Measurements from ENCODE around the gene GJC1.

GJC1 gene

DNA sequence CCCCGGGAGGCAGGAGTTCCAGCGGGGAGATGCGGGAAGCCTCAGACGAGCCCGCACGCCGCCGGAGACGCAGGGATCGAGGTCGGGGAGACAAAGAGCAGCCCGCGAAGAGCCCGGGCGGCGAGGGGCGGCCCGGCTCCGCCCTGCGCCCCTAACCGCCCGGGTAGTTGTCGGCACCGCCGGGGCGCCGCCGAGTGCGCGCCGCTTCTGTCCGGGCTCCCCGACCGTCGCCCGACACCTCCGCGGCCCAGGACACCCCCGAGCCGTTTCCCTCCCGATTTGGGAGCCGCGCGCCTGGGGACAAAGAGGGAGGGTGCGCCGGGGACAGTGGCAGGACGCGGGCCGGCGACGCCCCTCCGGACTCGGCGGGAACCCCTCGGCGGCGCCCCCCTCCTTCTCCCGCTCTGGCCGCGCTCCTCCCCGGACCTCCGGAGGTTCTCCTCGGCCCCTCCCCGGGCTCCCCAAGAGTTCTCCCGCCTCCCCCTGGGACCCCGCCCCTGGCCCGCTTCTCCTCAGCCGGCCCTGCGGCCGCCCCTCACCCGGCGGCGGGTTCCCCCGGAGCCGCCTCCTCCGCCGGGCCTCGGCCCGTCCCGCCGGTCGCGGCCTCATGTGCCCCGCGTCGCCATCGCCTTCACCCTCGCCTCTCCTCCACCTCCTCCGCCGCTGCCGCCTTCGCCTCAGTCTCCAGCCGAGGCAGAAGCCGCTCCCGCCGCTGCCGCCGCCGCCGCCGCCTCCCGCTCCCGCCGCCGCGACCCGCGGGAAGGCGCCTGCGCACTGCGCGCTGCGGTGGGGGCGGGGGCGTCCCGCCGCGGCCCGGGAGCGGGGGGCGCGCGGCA is at the start of gene GJC1:
Gene GJC1 (minus strand): TSS at position 765 of the 836 bp plus-strand sequence. CDS start 24,470 bp downstream, outside the sequence.
- peak; percentile 47 for DNase-seq (ENCODE audit: low spot score)

DNA sequence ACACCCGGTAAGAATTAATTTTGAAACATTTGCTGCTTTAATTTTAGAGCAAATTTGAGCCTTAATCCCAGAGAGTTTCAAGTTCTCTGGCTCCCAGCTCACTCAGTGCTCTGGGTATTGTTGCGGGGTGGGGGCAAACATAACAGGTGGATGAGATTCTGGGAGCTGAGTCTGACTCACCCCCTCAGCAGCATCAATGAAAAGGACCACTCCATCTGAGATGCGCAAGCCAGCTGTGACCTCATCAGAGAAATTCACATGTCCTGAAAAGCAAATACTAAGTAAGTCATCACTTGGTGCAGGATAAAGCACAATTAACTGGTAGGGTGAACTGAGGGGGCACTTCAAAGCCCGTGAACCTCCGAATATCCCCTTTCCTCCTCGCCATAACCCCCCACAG is 49.3 kb upstream of the GJC1 start:
- no peak for DNase-seq (ENCODE audit: low spot score)

DNA sequence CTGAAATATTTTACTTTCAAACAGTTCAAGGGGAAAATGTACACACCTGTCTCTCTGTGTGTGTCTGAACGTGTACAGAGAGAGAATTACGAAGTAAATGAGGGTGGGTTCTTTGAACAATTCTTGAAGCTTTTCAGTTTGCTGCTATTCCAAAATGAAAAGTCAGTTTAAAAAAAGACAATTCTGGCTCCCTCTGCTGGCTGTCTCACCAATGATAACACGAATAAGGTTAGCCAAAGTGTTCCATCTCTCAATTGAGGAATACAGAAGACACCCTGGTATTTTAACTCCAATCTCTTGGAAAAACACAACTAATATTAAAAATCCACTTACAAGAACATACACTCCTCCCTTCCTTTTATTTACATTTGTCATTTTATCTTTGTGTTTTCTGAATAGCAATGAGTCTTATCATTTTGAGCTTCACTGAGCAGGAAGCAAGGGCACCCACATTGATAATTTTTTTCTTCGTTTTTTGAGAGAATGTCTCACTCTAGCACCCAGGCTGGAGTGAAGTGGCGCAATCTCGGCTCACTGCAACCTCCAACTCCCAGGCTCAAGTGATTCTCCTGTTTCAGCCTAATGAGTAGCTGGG is 48.6 kb upstream of the GJC1 start:
- peak; percentile 67 for DNase-seq (ENCODE audit: low spot score)

DNA sequence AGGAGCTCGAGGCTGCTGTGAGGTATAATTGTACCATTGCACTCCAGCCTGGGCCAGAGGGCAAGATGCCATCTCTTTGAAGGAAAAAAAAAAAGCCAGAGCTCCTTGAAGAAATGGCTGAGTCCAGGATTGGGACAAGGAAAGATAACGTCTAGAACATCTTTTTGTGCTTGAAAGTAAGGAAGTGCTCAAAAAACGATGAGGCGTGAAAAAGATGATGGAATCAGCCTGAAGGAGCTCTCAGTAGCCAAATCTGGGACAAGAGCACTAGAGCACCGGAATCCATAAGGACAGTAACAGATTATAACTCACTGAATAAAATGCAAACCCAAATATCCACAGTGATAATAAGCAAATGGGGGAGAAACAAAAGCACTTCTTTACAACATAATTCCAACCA is 47.0 kb upstream of the GJC1 start:
- DNase-seq (ENCODE audit: low spot score): no peak

DNA sequence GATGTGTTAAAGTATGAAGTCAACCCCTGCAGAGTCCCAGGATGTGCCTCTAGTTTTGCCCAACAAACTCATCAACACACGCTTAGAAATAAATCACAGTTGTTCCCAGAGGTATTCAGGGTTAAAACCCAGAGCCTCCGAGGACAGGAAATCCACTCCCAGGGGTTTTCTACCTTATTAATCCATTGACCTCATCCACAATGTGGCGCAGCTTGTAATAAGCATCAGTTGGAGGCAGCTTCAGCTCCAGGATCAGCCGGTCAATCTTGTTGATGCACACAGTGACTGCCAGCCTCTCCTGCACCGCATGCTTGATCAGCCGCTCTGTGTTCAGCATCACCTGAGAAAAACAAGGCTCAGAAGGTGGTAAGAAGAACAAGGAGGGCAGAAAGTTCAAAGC is 45.7 kb upstream of the GJC1 start:
- no peak for DNase-seq (ENCODE audit: low spot score)

DNA sequence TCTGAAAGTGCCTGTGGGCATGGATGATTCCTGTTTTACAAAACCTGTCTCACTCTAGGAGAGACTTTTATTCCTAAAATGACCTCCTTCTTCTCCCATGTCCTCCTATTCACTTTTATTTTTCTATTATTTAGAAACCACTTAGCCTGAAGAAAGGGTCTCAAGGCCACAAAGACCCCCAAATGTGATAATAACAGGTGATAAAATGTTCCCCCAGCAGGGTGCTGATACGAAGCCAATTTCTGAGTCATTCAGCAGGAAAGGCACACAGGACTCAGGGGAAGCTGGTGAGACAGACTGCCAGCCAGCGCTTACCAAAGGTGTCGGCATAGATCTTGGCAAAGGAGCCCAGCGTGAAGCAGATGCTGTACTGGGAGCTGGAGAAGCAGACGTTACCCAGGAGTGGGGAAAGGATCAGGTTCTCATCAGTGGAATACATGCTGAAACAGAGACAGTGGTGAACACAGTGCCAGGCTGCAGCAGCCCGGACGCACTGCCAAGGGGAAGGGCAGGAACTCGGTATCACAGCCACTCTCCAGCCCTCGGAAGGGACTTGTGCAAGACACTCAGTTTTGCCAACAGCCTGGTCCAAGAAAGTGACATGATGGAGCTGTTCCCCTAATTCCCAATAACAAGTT is 42.2 kb upstream of the GJC1 start:
- DNase-seq (ENCODE audit: low spot score): no peak

DNA sequence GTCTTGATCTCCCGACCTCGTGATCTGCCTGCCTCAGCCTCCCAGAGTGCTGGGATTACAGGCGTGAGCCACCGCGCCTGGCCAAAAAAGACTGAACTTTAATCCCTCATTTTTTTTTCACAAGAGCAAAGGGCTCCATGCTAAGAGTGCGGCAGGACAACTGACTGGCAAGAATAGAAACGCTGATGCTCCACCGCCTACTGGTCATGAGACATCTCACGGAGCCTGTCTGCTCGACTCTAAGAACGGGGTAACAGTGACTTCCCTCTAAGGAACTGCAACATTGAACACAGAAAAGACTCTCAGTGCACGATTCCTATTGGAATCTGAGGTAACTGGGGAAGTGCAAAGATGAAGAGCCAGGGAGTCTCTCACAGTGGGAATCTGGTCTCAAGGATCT is 41.5 kb upstream of the GJC1 start:
- no peak for DNase-seq (ENCODE audit: low spot score)

DNA sequence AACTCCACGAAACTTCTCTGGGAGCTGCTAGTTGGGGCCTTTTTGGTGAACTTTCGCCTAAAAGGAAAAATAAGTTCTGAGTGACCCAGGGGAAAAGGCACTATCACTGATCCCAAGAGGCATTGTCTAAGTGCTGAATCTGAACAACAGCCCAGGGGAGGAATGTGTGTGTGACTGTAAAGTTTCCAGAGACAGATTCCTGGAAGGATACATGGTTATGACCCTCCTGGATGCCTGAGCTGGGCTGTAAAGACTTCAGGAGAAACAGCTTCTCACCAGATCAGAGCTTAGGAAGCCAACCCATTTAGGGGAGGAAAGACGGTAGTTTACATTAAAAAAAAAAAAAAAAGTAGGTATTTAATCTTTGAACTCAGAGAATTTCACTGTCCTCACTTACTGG is 37.8 kb upstream of the GJC1 start:
- no peak for DNase-seq (ENCODE audit: low spot score)

DNA sequence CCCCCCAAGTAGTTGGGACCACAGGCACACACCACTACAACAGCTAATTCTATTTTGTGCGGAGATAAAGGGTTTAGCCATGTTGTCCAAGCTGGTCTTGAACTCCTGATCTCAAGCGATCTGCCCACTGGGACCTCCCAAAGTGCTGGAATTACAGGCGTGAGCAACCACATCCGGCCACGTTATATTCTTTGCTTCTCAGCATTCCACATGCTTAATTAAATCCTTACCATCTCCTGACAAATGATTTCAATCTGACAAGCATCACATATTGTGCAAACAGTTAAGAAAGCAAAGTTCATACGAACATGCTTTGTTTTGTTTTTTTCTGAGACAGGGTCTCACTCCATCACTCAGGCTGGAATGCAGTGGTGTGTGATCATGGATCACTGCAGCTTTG is 35.8 kb upstream of the GJC1 start:
- no peak for DNase-seq (ENCODE audit: low spot score)

DNA sequence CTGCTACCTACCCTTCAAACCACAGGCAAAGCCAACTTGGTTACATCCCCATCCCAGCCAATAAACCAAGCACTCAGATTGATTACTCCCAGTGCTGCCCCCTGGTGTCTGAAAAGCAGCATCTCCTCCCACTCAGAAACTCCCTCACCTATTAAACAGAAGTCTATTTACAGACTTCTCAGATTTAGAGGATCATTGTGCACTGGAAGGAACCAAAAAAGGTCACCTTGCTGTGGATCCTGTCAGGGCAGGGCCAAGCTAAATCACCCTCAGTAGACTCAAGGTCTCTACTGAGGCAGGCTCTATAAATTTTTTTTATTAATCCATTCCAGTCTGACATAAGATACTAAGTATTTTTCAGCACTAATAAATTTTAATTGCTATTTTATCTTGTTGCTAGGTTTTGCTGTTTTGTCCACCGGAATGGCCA is 35.2 kb upstream of the GJC1 start:
- DNase-seq (ENCODE audit: low spot score): peak; percentile 87

DNA sequence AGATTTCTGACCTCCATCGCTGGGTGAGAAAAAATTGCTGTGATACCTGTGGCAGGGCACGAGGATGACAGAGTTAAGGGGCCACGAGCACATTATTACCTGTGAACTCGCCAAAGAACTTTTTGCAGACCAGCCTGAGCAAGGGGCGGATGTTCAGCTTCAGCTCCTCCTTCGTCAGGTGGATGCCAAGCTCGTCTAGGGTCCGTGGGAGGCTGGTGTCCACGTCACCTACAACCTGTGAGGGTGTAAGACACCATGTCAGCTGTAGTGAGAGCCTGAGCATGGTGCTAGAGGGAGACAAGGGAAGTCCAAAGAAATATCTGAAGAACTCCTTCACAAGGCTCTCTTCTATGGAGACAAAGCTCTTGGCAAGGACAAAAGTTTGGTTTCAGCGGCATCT is 34.7 kb upstream of the GJC1 start:
- DNase-seq (ENCODE audit: low spot score): no peak

DNA sequence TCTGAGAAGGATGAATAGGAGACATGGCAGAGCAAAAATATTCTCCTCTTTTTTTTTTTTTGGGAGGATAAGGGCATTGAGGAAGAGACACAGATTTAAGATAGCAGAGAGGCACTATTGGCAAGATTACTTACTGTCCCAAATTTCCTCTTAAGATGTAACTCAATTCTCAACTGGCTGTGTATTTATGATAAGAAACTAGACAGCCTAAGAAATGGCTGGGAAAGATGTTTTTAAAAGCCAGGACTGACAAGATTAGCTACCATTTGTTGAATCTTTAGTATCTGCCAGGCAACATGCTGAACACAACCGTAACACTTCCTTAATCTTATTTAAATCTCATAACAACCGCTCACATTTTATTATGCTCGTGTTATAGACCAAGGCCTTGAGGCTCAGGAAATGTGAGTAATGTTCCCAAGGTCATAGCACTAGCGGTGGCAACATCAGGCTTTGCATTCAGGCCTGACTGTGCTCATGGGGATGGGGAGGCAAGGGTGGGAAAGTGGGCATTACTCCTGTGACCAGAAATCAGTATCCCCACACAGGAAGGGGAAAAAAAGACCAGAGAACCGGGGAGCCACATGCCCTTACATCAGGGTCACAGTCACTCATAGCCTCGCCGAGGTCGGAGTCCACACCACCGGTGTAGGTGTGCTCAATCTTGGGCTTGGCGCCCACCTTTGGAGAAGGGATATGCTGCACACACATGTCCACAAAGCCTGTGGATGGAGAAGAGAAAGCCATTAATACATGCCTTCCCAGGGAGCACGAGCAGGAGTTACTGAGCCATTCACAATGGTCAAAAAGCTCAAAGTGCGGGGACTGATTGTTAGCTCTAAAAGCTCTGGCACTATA is 33.2 kb upstream of the GJC1 start:
- DNase-seq (ENCODE audit: low spot score): no peak

DNA sequence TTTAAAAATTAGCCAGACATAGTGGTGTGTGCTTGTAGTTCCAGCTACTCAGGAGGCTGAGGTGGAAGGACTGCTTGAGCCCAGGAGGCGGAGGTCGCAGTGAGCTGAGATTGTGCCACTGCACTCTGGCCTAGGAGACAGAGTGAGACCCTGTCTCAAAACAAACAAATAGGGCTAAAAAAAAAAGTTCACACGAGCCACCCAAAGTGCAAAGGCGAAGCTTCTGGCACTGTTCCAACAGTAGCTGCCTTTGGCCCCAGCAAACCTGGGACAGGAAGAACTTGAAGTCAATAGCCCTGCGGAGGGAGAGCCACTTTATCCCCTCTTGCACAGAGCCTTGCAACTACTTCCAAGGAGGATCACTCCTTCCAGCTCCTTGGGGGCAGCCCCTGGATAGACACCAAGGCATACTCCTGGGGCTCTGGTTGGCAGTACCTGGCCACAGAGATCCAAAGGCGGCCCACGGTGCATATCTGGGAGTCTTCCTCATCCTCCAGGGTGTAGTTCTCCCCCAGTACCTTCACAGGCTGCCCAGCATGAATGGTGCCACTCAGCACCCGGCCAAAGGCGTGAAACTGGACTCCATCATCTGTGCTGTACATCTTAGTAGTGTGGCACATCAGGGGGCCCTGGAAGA is 32.3 kb upstream of the GJC1 start:
- DNase-seq (ENCODE audit: low spot score): no peak

DNA sequence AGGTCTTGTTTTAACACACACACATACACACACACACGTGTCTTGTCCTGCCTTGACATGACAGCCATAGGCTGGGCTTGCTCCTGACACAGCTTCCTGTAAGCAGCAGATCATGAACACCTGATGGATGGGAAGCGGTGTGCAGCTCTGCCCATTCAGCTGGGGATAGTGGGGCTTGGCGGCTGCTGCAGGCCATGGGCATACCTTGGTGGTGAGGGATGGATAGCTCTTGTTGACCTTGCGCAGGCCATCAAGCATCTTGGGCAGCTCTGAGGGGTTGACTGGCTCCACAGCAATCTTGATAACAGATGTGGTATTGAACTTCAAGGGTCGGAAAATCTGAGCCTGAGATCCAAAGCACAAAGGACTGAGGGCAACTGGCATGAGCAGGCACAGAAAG is 29.6 kb upstream of the GJC1 start:
- no peak for DNase-seq (ENCODE audit: low spot score)

DNA sequence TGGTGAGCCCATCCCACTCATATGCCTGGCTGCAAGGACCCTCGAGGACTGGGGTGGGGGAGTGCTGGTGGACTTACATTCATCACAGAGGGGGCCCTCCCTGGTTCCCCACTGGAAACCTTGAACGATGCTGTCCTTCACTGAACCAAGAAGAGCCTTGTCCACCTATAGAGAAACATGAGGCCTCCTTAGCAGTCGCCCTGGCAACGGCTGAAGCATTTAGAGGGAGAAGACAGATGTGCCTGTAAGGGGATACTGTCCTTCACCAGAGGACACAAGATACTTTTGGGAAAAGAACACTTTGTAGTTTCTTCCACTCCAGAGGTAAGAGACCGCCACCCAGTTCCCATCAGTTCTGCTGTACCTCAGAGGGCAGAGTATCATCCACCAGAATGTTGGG is 24.1 kb upstream of the GJC1 start:
- no peak for DNase-seq (ENCODE audit: low spot score)

DNA sequence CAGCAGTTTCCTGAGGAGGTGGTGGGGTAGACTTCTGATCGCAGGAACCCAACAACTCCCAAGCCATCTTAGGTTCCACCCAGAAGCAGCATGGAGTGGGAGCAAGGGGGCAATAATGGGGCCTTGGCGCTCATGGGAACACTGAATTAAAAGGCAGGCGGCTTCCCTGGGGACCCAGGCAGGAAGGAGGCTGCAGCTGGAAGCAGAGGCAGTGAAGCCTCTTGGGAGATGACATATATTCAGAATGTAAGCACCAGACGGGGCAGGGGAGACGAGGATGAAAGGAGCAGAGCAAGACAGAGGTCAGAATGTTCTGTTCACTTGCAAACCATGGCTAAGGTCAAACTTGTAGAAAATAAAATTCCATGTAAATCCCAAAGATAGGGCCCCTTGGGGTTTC is 20.5 kb upstream of the GJC1 start:
- no peak for DNase-seq (ENCODE audit: low spot score)

DNA sequence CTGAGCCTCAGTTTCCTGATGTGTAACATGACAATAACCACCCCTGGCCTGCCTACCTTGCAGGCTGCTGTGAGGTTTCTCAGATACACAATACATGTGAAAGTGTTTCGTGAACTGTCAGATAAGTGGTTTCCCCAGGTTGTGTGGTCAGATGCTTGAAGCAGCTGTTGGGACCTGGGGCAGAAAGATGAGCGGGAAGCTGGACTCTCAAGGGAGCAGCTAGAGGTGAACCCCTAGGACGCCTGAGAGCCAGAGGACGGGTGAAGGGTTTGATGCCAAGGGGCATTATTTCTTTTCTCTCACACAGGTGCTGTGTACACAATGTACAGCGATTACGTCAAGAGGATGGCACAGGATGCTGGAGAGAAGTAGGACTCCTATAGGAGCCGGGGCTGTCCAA is 19.9 kb upstream of the GJC1 start:
- peak; percentile 30 for DNase-seq (ENCODE audit: low spot score)

DNA sequence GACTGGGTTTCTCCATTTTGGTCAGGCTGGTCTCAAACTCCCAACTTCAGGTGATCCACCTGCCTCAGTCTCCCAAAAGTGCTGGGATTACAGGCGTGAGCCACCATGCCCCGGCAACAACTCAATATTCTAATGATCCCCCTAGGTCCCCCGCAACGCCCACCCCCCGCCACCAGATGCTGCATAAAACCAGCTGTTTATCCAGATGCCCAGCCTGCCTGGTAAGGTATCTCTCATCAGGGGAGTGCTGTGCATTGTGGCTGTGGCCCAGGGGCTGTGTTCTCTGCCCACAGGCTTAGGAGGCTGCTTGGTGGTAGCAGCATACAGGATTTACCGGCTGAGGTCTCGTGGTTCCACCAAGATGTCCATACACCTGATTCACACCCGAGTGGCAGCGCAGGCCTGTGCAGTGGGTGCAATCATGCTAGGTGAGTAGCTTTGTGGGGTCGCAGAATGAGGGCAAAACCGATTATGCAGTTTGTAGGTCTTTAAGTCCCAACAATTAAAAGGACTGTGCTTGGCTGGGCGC is 18.9 kb upstream of the GJC1 start:
- DNase-seq (ENCODE audit: low spot score): no peak

DNA sequence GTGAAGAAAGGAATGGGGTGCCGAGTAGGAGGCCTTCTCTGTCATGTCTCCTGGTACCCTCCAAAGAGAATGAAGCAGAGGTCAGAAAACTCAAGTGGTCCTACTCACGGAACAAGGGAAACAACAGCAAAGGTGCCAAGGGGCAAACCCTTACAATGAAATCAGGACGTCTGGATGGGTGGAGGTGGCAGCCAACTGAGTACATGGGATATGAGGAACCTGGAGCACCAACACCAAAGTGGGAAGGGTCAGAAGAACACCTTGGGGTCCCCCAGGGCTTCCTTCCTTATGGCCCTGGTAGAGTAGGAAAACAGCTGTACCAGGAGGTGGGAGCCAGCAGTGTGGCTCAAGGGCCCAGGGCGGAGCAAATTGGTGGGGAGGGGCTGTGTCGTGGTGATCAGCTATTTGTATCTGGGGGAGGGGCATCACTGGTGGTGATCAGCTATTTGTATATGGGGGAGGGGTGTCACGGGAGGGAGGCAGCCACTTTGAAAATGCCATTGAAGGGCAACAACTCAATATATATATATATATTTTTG is 18.2 kb upstream of the GJC1 start:
- no peak for DNase-seq (ENCODE audit: low spot score)

DNA sequence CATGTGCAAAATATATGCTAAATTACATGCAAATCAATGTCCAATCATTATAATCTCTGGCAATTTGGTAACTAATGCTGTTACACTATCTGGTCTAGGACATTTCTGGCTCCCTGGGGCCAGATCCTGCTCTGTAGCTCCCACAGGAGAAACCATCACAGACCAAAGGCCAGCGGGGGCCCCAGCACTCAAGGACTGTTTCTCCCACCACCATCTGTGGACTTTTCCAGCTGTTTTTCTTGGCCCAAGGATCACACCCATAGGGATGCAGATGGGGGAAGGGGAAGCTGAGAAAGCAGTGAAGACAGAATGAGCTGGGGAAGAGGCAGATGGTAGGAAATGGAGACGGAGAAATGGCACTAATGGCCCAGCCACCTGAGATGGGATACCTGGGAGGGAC is 17.5 kb upstream of the GJC1 start, which contains the start of gene HIGD1B:
Gene HIGD1B (plus strand): TSS at position 298 of the 400 bp plus-strand sequence. CDS start 270 bp downstream, outside the sequence.
- no peak for DNase-seq (ENCODE audit: low spot score)

DNA sequence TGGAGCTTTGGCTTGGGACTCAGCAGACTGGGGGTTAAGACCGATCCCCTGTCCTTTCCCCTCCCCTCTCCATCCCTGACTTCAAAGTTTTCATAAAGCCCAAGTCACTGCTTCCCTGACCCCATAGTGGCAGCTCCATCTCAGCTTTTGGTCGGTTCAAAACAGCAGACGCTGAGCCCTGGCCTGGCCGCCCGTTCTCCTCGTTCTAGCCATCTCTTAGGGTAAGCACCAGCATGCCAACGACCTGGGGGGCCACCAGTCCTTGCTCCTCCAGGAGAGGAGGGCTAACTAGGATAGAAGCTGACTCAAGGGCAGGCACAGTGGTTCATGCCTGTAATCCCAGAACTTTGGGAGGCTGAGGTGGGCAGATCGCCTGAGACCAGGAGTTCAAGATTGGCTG is 16.1 kb upstream of the GJC1 start:
- DNase-seq (ENCODE audit: low spot score): no peak
